ENCODE data around the gene GDF2. TPM values are rescaled to one million over a fixed set of nuclear protein-coding genes. Genes with fewer than 3 reads are reported as not detected.

GDF2 gene
- polyA plus RNA-seq, 1 donor from 2014 or later: not detected

GRCh38 chr10:47310090-47310505, 12.2 kb upstream of the GDF2 start:
- H3K9ac ChIP-seq (ENCODE audit: low read length): no peak overlapping the region
- H2AFZ ChIP-seq (ENCODE audit: low read depth, low read length): no peak overlapping the region
- H3K4me2 ChIP-seq (ENCODE audit: low read length): no peak overlapping the region
- H3K27me3 ChIP-seq (ENCODE audit: insufficient read depth, low read depth, low read length): no peaks in the 10 kb centered on the region
- H3K79me2 ChIP-seq (replicated peaks; ENCODE audit: insufficient read depth, low read length): no peaks in the 10 kb centered on the region
- H3K36me3 ChIP-seq (ENCODE audit: insufficient read depth, low read length): no peaks in the 10 kb centered on the region
- H3F3A ChIP-seq (ENCODE audit: insufficient read depth, low read length, poor library complexity, severe bottlenecking): no peaks in the 10 kb centered on the region
- TF ChIP-seq MXI1 (conservative IDR thresholded peaks at IDR 0.05; ENCODE audit: poor library complexity, severe bottlenecking) (no peak), RAD21 (conservative IDR thresholded peaks at IDR 0.05) (no peak), REST (IDR thresholded peaks at IDR 0.05; ENCODE audit: borderline replicate concordance) (no peak), TAF1 (IDR thresholded peaks at IDR 0.05; ENCODE audit: low read depth) (no peak), POLR2AphosphoS5 (IDR thresholded peaks at IDR 0.05) (no peak), SMC3 (conservative IDR thresholded peaks at IDR 0.05; ENCODE audit: poor library complexity) (no peak)
- H3K9me2 ChIP-seq (ENCODE audit: insufficient read depth, low read length): no peaks in the 10 kb centered on the region
- no peaks in the 10 kb centered on the region for H3K9me3 ChIP-seq (ENCODE audit: low read length)
- no peak overlapping the region for H3K4me3 ChIP-seq (ENCODE audit: low read length)
- no peak overlapping the region for H3K27ac ChIP-seq (ENCODE audit: low read length)
- no peaks in the 10 kb centered on the region for H4K20me1 ChIP-seq (ENCODE audit: insufficient read depth)

GRCh38 chr10:47311193-47311931, 10.9 kb upstream of the GDF2 start:
- Histone ChIP-seq H3K27ac (ENCODE audit: low read length) (no peak overlapping the region), H2AFZ (ENCODE audit: low read depth, low read length) (no peak overlapping the region), H3K79me2 (replicated peaks; ENCODE audit: insufficient read depth, low read length) (no peaks in the 10 kb centered on the region), H3K4me3 (ENCODE audit: low read length) (no peak overlapping the region), H3F3A (ENCODE audit: insufficient read depth, low read length, poor library complexity, severe bottlenecking) (no peaks in the 10 kb centered on the region), H3K4me2 (ENCODE audit: low read length) (no peak overlapping the region), H3K9me2 (ENCODE audit: insufficient read depth, low read length) (no peaks in the 10 kb centered on the region), H3K9me3 (ENCODE audit: low read length) (no peaks in the 10 kb centered on the region), H3K27me3 (ENCODE audit: insufficient read depth, low read depth, low read length) (no peaks in the 10 kb centered on the region), H4K20me1 (ENCODE audit: insufficient read depth) (no peaks in the 10 kb centered on the region), H3K36me3 (ENCODE audit: insufficient read depth, low read length) (no peaks in the 10 kb centered on the region), H3K9ac (ENCODE audit: low read length) (no peak overlapping the region)
- TF ChIP-seq EP300 (conservative IDR thresholded peaks at IDR 0.05; ENCODE audit: poor library complexity, severe bottlenecking): no peak
- no peak for TF ChIP-seq MXI1 (conservative IDR thresholded peaks at IDR 0.05; ENCODE audit: poor library complexity, severe bottlenecking)
- no peak for TF ChIP-seq RAD21 (conservative IDR thresholded peaks at IDR 0.05)
- no peak for TF ChIP-seq SMC3 (conservative IDR thresholded peaks at IDR 0.05; ENCODE audit: poor library complexity)
- no peak for TF ChIP-seq POLR2AphosphoS5 (IDR thresholded peaks at IDR 0.05)
- no peak for TF ChIP-seq TAF1 (IDR thresholded peaks at IDR 0.05; ENCODE audit: low read depth)
- no peak for TF ChIP-seq EZH2 (IDR thresholded peaks at IDR 0.05; ENCODE audit: borderline replicate concordance, insufficient read depth, low read length, poor library complexity, severe bottlenecking)
- no peak for TF ChIP-seq REST (IDR thresholded peaks at IDR 0.05; ENCODE audit: borderline replicate concordance)
- TF ChIP-seq CTCF (IDR thresholded peaks at IDR 0.05; ENCODE audit: poor library complexity, severe bottlenecking): no peak

Measured in neural cell (in vitro differentiated cells).